B cell (primary cell): Measurements from ENCODE around the gene KPNA6. TPM values are rescaled to one million over a fixed set of nuclear protein-coding genes. Genes with fewer than 3 reads are reported as not detected.
A peak's percentile ranks its signal among the peaks of the same experiment; 100 is the strongest.

Source experiments
- ATAC-seq: fragments of 200-7000 bp; cut with Tn5 transposase; one replicate; pipeline ENCODE4 v1.10.0; 2021; ENCODE audit warnings: low read depth, mild to moderate bottlenecking, moderate number of reproducible peaks, moderate library complexity
- CTCF ChIA-PET: fragments of 350-600 bp; sonication (Branson Sonifier 250); formaldehyde crosslinking; loops from one replicate; lab custom pipeline; 2021; ENCODE audit warnings: antibody characterized with exemption, inconsistent platforms; lab: Charles Lee
- POLR2A ChIA-PET: fragments of 350-600 bp; sonication (Branson Sonifier 250); formaldehyde crosslinking; loops from one replicate; lab custom pipeline; 2021; ENCODE audit warnings: antibody characterized with exemption; lab: Charles Lee
- DNase-seq: peaks from one replicate; pipeline ENCODE4 v3.0.0; 2013
- H2AFZ ChIP-seq: 2 replicates; pipeline ENCODE4 v1.6.1; 2012; ENCODE audit warnings: mild to moderate bottlenecking, low read depth, low read length; ENCODE audit not compliant: insufficient read depth, poor library complexity, severe bottlenecking
- H3K27ac ChIP-seq, 2 donors: 1 replicate in 1 of 2; 2 replicates in 1 of 2; pipeline ENCODE4 v1.5.1; 2012 to 2013; ENCODE audit warnings: low read length in 2 of 2, mild to moderate bottlenecking in 2 of 2, moderate library complexity in 1 of 2
- H3K27me3 ChIP-seq, 4 experiments: fragments of 200-600 bp in 1 of 4; sonication (generic) in 1 of 4; replicated peaks in 1 of 4; 1 replicate in 2 of 4; 2 replicates in 2 of 4; pipeline versions ENCODE4 v1.6.1 to v1.7.0; 2013 to 2016; ENCODE audit warnings: low read length in 3 of 4, mild to moderate bottlenecking in 2 of 4, mixed read lengths in 1 of 4, moderate library complexity in 1 of 4; ENCODE audit not compliant: insufficient read depth in 4 of 4, control insufficient read depth in 3 of 4; ENCODE audit errors: control extremely low read depth in 1 of 4
- H3K36me3 ChIP-seq, 2 experiments: replicated peaks in 1 of 2; 1 replicate in 1 of 2; 2 replicates in 1 of 2; pipeline versions ENCODE4 v1.6.1 to v1.7.1; 2013; ENCODE audit warnings: low read length in 1 of 2; ENCODE audit not compliant: insufficient read depth in 2 of 2, control insufficient read depth in 1 of 2; ENCODE audit errors: control extremely low read depth in 1 of 2, extremely low read depth in 1 of 2
- H3K4me1 ChIP-seq, 2 donors: fragments of 200-600 bp in 1 of 2; sonication (generic) in 1 of 2; 1 replicate in 1 of 2; 2 replicates in 1 of 2; pipeline versions ENCODE4 v1.5.1 to v1.6.1; 2013 to 2017; ENCODE audit warnings: low read length in 2 of 2; ENCODE audit not compliant: control insufficient read depth in 2 of 2, insufficient read depth in 2 of 2
- H3K4me2 ChIP-seq: replicated peaks from 2 replicates; pipeline ENCODE3; 2012; ENCODE audit warnings: mild to moderate bottlenecking, low read depth, low read length; ENCODE audit not compliant: poor library complexity, severe bottlenecking
- H3K4me3 ChIP-seq, 5 experiments: fragments of 200-600 bp in 1 of 5; sonication (generic) in 1 of 5; 1 replicate in 3 of 5; 2 replicates in 2 of 5; pipeline versions ENCODE4 v1.5.1 to v1.7.0; 2011 to 2016; ENCODE audit warnings: low read length in 4 of 5, mild to moderate bottlenecking in 4 of 5, low read depth in 2 of 5, control low read depth in 1 of 5, moderate library complexity in 1 of 5; ENCODE audit not compliant: insufficient read depth in 1 of 5; ENCODE audit errors: control extremely low read depth in 1 of 5, extremely low read depth in 1 of 5
- H3K79me2 ChIP-seq: fragments of 200-600 bp; sonication (generic); one replicate; pipeline ENCODE4 v1.6.0; 2016; ENCODE audit warnings: low read length; ENCODE audit not compliant: control insufficient read depth, insufficient read depth
- H3K9ac ChIP-seq: fragments of 200-600 bp; sonication (generic); 2 replicates; pipeline ENCODE4 v1.6.1; 2017; ENCODE audit warnings: mild to moderate bottlenecking, low read length, moderate library complexity
- H3K9me3 ChIP-seq, 3 donors: one replicate each; pipeline versions ENCODE4 v1.6.1 to v1.7.1; 2013; ENCODE audit warnings: low read length in 2 of 3; ENCODE audit not compliant: control insufficient read depth in 2 of 3, insufficient read depth in 1 of 3; ENCODE audit errors: control extremely low read depth in 1 of 3
- H4K20me1 ChIP-seq: 2 replicates; pipeline ENCODE4 v1.6.0; 2012; ENCODE audit warnings: mild to moderate bottlenecking, low read length; ENCODE audit not compliant: insufficient read depth, control insufficient read depth, poor library complexity, severe bottlenecking
- H3K27ac Mint-ChIP-seq: one replicate; pipeline ENCODE4 v1.8.0; 2021; ENCODE audit warnings: mixed read lengths
- H3K27me3 Mint-ChIP-seq: one replicate; pipeline ENCODE4 v1.8.0; 2021; ENCODE audit warnings: mixed read lengths
- H3K4me1 Mint-ChIP-seq: one replicate; pipeline ENCODE4 v1.8.0; 2021; ENCODE audit warnings: mixed read lengths
- H3K4me3 Mint-ChIP-seq: one replicate; pipeline ENCODE4 v1.8.0; 2021; ENCODE audit warnings: mixed read lengths
- H3K9me3 Mint-ChIP-seq: one replicate; pipeline ENCODE4 v1.8.0; 2022; ENCODE audit warnings: mixed read lengths; ENCODE audit not compliant: insufficient read depth
- EZH2 ChIP-seq: IDR thresholded peaks from 2 replicates; pipeline ENCODE4 v1.6.1; 2012; ENCODE audit warnings: borderline replicate concordance, low read depth, mild to moderate bottlenecking, moderate library complexity, low read length; ENCODE audit not compliant: insufficient read depth, poor library complexity, severe bottlenecking
- WGBS: methylation state at CpG from one replicate; pipeline ENCODE4 v1.1.5; 2013; ENCODE audit warnings: missing lambda C conversion rate; ENCODE audit not compliant: insufficient coverage; 5-methylcytosine and 5-hydroxymethylcytosine counted together
- intact Hi-C: fragments of 100-400 bp; cut with micrococcal nuclease; formaldehyde crosslinking; loops from one replicate; pipeline ENCODE4 v1.10.0; 2022
- polyA plus RNA-seq: library from polyadenylated mRNA; depleted of rRNA; stranded (reverse); fragments of >200 nt; gene quantifications from 2 replicates; pipeline ENCODE4 v1.2.3, GENCODE V29; 2012
- total RNA-seq, 2 donors: library from RNA; stranded (reverse); fragments of 120-200 nt in 1 of 2; gene quantifications; 1 replicate in 1 of 2; 2 replicates in 1 of 2; pipeline versions ENCODE4 v1.2.3 to v1.2.4, GENCODE V29; 2013 to 2022
- TF ChIP-seq, protein P1 (sequence below): fragments of 200-600 bp; IDR thresholded peaks from one replicate; pipeline ENCODE4 v1.8.0; 2022; ENCODE audit warnings: antibody characterized with exemption, mild to moderate bottlenecking

Gene KPNA6
- total and polyA plus RNA-seq, 2 donors (not counting 1 experiment from before 2014, with no cell fraction given), result 14.0 to 49.9 TPM

DNA sequence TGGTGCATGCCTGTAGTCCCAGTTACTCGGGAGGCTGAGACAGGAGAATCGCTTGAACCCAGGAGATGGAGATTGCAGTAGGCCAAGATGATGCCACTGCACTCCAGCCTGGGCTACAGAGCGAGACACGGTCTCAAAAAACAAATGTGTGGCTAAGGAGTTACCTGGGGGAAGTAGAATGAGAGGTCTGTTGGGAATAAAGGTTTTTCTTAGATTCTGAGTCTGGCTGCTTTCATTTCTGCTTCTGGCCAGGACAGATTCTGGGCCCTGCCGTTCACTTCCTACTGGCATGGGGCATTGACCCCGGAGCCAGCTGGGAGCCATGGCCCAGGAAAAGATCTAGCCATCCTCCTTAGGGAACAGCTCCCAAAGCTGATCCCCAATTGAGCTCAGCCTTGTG is 100.6 kb downstream of the KPNA6 start:
- Histone ChIP-seq H3K4me2 (peak overlapping the region; percentile 35), H4K20me1 (no peaks in the 10 kb centered on the region), H3K36me3 (no peaks in the 10 kb centered on the region), H3K4me1 (peaks cover 30 to 43% of the 10 kb centered on the region in 2 donors), H3K9me3 (peaks cover 0 to 4% (median 0%) of the 10 kb centered on the region in 3 donors), H3K4me3 (no peak overlapping the region), H3K79me2 (no peaks in the 10 kb centered on the region), H2AFZ (no peak overlapping the region), H3K27me3 (no peaks in the 10 kb centered on the region), H3K27ac (no peak overlapping the region), H3K9ac (no peak overlapping the region)
- ChIA-PET POLR2A (interaction anchor here (0.9 kb wide), 1 partner anchor 115 kb away, joined by 7 read pairs; no protein-coding TSS in a partner anchor), CTCF (interaction anchor here (1.3 to 2.5 kb wide), 2 partner anchors 32 to 108 kb away, joined by 3 to 6 read pairs; no protein-coding TSS in a partner anchor)
- peaks cover 46% of the 10 kb centered on the region for H3K4me1 Mint-ChIP-seq
- H3K9me3 Mint-ChIP-seq, result no peaks in the 10 kb centered on the region
- H3K4me3 Mint-ChIP-seq, result peak overlapping the region; percentile 26
- TF ChIP-seq EZH2, result no peak
- TF ChIP-seq, protein P1, sequence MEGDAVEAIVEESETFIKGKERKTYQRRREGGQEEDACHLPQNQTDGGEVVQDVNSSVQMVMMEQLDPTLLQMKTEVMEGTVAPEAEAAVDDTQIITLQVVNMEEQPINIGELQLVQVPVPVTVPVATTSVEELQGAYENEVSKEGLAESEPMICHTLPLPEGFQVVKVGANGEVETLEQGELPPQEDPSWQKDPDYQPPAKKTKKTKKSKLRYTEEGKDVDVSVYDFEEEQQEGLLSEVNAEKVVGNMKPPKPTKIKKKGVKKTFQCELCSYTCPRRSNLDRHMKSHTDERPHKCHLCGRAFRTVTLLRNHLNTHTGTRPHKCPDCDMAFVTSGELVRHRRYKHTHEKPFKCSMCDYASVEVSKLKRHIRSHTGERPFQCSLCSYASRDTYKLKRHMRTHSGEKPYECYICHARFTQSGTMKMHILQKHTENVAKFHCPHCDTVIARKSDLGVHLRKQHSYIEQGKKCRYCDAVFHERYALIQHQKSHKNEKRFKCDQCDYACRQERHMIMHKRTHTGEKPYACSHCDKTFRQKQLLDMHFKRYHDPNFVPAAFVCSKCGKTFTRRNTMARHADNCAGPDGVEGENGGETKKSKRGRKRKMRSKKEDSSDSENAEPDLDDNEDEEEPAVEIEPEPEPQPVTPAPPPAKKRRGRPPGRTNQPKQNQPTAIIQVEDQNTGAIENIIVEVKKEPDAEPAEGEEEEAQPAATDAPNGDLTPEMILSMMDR, result no peak
- DNase-seq (peak; percentile 65), ATAC-seq (peak; percentile 46)
- intact Hi-C loops, result loop anchor here (5.0 to 10.0 kb wide), 3 partner anchors 34 to 134 kb away; partner anchors contain the start of genes HDAC1 and TMEM39B
- 28% methylated on average over 6 of the region's 6 CpGs for WGBS
- peak overlapping the region; percentile 50 for H3K27ac Mint-ChIP-seq
- H3K27me3 Mint-ChIP-seq, result no peaks in the 10 kb centered on the region

DNA sequence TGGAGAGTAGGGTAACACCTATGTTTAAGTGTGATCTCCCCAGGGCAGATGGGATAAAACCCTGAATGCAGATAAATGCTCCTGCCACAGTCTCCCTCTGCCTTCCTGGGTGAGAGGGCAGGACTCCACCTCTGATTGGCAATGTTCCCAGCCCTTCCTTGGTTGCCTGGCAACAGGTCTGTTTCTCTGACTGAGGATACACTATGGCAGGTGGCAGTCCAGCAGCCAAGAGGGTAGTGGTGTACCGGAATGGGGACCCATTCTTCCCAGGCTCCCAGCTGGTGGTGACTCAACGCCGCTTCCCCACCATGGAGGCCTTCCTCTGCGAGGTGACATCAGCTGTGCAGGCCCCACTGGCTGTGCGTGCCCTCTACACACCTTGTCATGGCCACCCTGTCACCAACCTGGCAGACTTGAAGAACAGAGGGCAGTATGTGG is 101.1 kb downstream of the KPNA6 start, which contains the start of gene DCDC2B:
Gene DCDC2B, plus strand, starts transcription at position 199 of the 438 bp plus-strand sequence. Its CDS starts 5 bp downstream, at position 204.
- Histone ChIP-seq H3K4me2 (peak within 1 kb of the TSS; percentile 35), H3K27ac (no peak within 1 kb of the TSS), H3K79me2 (no peaks in the 10 kb centered on the region), H2AFZ (no peak within 1 kb of the TSS), H3K9me3 (peaks cover 0 to 4% (median 0%) of the 10 kb centered on the region in 3 donors), H3K9ac (no peak within 1 kb of the TSS), H4K20me1 (no peaks in the 10 kb centered on the region), H3K4me3 (no peak within 1 kb of the TSS), H3K36me3 (no peaks in the 10 kb centered on the region), H3K27me3 (no peaks in the 10 kb centered on the region), H3K4me1 (peaks cover 30 to 43% of the 10 kb centered on the region in 2 donors)
- ATAC-seq (no peak), DNase-seq (no peak)
- 98% methylated on average over 5 of the region's 5 CpGs for WGBS
- H3K4me1 Mint-ChIP-seq, result peaks cover 46% of the 10 kb centered on the region
- no peaks in the 10 kb centered on the region for H3K9me3 Mint-ChIP-seq
- peak within 1 kb of the TSS; percentile 50 for H3K27ac Mint-ChIP-seq
- peak within 1 kb of the TSS; percentile 26 for H3K4me3 Mint-ChIP-seq
- ChIA-PET POLR2A (interaction anchor here (0.9 kb wide), 1 partner anchor 115 kb away, joined by 7 read pairs; no protein-coding TSS in a partner anchor), CTCF (interaction anchor here (1.3 to 2.5 kb wide), 2 partner anchors 32 to 107 kb away, joined by 3 to 6 read pairs; no protein-coding TSS in a partner anchor)
- TF ChIP-seq, protein P1, result no peak
- TF ChIP-seq EZH2, result no peak
- no peaks in the 10 kb centered on the region for H3K27me3 Mint-ChIP-seq
- intact Hi-C loops, result loop anchor here (5.0 to 10.0 kb wide), 3 partner anchors 33 to 134 kb away; partner anchors contain the start of genes HDAC1 and TMEM39B
